Body of pancreas (tissue), 4 donors: ENCODE measurements around the gene ALX3.

Experiments
- CTCF ChIP-seq, 7 experiments: fragments of 450-650 bp in 4 of 7; fragments of 200-600 bp in 3 of 7; sonication (generic) in 3 of 7; IDR thresholded peaks; one replicate each; pipeline ENCODE4 v1.5.1; 2016 to 2019; ENCODE audit warnings: antibody characterized with exemption in 7 of 7
- POLR2A ChIP-seq, 3 donors: fragments of 450-650 bp; IDR thresholded peaks; one replicate each; pipeline ENCODE4 v1.6.1; 2016; ENCODE audit warnings: antibody characterized with exemption in 3 of 3, mild to moderate bottlenecking in 2 of 3

DNA sequence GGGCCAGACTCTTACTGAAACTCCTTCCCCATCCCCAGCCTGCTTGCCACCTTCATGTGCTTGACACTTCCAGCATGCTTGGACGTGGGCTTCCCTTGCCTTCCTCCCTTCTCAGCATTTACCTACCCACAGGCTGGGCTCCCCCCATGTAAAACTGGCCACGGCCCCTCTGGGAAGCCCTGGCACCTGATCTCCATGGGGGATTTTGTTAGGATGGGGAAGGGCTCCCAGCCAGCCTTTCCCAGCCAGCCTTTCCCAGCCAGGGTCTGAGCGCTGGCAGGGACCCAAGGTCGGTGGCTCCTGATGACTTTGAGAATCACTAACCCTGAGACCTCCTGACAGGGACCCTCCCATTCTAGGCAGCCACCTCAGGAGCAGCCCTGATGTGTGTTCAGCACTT lies 6.7 kb downstream of the ALX3 start:
- TF ChIP-seq CTCF (IDR thresholded peaks at IDR 0.05) (no peak), POLR2A (IDR thresholded peaks at IDR 0.05) (no peak)
